HG03097 (cell line): ENCODE results near the gene ZNF326.
A peak's percentile ranks its signal among the peaks of the same experiment; 100 is the strongest.

Experiments used
- ATAC-seq: cut with Tn5 transposase; IDR thresholded peaks from one replicate; pipeline ENCODE4 v1.9.1; 2021; ENCODE audit not compliant: unreplicated experiment, low FRiP score

ZNF326 gene, protein sequence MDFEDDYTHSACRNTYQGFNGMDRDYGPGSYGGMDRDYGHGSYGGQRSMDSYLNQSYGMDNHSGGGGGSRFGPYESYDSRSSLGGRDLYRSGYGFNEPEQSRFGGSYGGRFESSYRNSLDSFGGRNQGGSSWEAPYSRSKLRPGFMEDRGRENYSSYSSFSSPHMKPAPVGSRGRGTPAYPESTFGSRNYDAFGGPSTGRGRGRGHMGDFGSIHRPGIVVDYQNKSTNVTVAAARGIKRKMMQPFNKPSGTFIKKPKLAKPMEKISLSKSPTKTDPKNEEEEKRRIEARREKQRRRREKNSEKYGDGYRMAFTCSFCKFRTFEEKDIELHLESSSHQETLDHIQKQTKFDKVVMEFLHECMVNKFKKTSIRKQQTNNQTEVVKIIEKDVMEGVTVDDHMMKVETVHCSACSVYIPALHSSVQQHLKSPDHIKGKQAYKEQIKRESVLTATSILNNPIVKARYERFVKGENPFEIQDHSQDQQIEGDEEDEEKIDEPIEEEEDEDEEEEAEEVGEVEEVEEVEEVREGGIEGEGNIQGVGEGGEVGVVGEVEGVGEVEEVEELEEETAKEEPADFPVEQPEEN

DNA sequence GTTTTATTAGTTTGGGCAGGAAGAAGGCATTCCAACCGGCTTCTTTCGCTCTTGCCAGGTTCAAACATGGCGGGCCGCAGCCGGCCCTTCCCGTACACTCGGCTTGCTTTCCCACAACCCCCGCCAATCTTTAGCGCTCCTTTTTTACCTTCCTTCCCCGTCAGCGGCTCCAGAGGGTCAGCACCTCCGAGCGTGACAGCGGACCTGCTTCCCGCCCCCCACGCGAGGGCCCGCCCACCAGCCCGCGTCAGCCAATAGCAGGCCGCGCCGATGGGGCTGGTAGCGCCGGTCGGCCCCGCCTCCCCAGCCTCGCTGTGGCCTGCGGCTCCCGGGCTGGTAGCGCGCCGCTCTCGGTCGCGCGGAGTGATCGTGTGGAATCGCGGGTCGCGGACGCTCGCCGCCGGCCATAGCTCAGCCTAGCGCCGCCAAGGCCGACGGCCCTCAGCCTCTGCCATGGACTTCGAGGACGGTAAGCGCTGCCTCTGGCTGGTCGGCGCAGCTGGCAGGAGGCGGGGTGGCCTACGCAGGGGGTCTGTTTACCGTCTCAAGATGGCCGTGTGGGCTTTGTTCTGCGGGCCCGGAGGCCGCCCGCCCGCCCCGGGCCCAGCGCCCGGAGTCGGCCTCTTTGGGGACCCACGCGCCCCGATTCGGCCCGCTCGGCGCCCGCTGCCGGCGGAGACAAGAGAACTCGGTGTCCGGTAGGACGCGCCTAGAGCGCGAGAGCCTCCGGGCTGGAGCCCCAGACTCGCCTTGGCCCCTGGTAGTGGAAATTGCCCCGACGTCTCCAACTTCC, at the start of gene ZNF326:
Gene ZNF326 (plus strand): TSS at position 306 of the 793 bp plus-strand sequence. CDS start 148 bp downstream, at position 454.
- peak; percentile 95 for ATAC-seq

DNA sequence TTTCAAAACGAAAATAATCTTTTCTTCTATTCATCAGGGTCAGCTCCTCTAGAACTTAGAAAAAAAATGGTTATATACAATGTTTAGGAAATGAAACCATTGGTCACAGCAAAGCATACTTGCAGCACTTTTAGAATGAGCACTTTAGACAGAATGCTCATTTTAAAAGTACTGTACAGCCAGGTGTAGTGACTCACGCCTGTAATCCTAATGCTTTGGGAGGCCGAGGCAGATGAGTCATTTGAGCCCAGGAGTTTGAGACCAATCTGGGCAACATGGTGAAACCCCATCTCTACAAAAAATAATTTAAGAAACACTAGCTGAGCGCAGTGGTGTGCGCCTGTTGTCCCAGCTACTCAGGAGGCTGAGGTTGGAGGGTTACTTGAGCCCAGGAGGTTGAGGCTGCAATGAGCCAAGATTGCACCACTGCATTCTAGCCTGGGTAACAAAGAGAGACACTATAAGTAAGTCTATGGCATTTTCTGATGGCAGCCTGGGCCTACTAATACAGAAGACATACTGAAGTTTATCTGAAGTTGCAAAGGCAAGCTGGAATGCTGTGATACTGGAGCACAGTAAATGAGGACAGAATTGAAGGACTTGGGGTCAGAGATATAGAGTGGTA, 48.9 kb upstream of the ZNF326 start:
- peak; percentile 73 for ATAC-seq

DNA sequence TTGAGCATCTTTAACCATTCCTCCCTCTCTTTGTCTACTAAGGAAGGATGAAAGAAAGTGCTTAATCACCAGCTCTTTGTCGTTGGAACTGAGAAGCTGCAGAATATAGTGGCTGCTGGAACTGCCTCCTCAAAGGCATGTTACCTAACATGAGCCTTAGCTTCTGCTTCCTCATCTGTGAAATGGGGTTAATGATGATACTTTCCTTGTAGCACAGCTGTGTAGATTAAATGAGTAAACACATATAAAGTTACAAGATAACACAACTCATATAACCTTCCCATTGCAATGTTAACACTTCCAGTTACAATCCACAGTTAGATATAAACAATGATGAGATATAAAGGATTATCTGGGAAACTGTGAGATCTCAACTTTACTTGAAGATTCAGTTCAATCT, 48.4 kb upstream of the ZNF326 start:
- ATAC-seq: no peak

DNA sequence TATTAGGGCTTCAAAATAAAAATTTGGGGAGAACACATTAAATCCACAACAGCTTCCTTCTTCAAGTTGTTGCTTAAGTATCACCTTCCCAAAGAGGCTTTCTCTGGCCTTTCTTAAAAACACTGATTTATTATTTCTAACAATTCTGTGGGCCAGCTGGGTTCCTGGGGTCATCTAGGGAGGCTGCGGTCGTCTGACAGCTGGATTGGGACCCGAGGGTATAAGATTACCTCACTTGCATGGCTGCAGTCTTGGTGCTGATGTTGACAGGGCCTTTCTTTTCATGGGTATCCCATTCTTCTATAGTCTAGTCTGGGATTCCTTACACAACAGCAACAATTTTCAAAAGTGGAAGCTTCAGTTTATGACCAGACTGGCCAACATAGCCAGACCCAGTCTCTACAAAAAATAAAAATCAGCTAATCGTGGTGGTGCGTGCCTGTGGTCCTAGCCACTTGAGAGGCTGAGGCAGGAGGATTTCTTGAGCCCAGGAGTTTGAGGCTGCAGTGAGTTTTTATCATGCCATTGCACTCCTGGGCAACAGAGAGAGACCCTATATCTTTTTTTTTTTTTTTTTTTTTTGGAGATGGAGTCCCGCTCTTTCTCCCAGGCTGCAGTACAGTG, 46.1 kb upstream of the ZNF326 start:
- ATAC-seq: no peak

DNA sequence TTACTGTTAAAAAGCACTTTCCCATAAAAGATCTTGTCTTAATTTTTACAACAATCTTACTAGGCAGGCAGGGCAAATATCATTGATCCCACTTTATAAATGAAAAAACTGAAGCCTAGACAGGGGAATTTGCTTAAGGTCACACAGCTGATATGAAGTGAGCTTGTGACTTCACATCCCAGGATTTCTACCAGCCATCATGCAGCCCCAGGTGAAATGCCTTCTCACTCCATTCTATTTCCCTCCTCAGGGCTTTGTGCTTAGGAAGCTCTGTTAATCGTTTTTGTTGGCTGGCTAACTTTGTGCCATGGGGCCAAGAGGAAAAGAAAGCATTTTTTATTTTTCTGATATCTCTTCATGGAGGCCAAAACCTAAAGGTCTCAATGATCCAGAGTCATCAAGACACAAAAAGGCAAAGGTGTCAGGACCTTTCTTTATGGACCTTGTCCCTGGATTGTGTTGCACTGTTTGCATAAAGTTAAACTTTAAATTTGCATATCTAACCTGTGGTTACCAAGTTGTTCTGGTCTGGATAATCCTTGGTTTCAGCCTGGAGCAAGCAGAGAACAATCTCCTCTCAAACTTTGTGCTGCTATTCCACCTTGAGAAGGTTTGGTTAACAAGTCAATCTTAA, 44.8 kb upstream of the ZNF326 start:
- no peak for ATAC-seq

DNA sequence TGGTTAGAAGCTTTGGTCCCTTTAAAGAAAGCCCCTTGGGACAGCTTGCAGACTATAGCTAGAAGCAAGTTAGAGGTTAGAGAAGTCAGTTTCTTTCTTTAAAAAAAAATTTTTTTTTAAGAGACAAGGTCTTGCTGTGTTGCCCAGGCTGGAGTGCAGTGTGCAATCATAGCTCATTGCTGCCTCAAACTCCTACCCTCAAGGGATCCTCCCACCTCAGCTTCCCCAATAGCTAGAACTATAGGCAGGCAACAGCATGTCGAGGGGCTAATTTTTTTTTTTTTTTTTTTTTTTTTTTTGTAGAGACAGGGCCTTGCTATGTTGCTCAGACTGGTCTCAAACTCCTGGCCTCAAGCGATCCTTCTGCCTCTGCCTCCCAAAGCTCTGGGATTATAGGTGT, 44.2 kb upstream of the ZNF326 start:
- ATAC-seq: no peak

DNA sequence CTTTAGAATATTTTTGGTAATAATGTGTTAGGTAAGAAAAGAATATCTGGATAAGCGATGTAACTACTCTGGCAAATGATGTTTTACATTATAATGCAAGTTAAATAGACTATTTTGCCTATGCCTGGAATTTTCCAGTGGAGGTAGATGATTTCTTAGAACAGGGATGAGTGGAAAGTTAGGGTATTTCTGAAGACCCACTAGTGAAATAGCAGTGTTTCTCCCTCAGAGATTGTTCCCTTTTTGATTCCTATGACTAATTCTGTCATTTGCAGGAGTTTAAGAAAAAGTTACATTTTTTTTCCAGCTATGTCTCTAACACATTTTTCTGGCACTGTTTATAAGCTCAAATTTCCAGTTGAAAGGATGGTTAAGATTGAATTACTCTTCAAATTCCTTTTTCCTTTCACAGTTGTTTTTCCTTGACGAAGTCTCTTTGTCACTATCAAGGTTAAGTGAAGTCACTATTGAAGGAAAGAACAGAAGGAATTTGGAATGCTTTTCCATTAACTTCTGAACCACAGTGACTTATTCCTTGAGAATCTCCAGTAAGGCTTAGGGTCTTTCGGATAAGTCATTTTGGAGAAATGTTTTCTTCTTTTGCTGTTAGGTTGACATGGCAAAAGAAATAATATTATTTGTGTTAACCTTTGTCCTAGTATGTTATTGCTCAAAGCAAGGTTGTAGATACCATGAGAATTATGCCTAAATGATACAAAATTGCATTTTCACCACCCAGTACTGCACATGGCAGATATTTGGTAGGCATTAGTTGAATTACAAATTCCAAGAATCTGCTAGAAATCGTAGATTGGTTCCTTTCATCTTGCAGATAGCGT, 42.9 kb upstream of the ZNF326 start:
- ATAC-seq: no peak

DNA sequence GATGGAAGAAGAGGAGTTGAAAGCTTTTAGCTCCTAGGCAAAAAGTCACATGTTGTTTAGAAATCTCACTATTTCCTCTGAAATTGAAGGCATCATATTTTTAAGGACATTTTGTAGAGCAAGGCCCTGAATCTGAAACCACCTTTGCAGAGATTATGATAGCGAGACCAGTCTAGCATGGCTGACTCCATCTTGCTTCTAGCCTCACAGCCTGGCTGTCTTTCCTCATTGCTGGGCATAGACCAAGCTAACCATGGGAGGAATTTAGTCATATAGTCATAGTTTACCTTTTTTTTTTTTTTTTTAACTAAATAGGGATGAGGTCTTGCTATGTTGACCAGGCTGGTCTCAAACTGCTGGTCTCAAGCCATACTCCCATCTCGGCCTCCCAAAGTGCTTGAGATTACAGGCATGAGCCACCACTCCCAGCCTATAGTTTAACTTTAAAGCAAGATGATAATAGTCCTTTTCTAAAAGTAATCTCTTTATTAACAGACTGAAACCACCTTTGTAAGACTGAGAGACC, 42.2 kb upstream of the ZNF326 start:
- ATAC-seq: no peak

DNA sequence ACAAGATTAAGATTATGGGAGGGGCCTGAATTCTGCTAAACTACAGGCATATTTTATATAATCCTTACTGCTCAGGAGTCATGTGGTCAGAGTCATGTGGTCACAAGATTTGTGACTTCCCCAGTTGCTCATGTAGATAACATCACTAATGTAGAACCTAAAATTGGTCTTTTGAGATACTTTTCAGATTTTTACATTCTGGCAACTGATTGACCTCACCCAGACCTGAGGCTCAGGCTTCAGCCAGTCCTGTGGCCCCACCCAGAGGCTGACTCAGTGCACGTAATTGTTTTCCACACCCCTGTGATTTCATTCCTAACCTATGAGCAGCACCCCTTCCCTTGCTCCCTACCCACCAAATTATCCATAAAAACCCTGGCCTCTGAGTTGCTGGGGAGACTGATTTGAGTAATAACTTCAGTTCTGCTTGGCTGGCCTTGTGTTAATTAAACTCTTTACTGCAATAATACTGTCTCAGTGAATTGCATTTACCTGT, 41.7 kb upstream of the ZNF326 start:
- peak; percentile 55 for ATAC-seq

DNA sequence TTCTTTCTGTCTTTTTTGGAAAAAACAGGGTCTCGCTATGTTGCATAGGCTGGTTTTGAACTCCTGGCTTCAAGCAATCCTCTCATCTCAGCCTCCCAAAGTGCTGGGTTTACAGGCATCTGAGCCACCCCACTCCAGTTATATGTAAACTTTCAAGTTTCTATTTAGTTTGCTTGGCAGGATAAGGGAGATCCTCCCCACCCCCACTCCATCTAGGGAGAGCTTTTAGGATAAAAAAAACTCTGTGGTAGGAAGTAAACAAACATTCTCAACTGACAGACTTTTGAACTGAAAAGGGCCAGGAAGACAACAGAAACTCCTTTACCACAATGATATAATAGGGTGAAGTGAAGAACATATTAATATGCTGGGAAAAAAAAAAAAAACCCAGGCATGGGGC, 41.0 kb upstream of the ZNF326 start:
- ATAC-seq: no peak

DNA sequence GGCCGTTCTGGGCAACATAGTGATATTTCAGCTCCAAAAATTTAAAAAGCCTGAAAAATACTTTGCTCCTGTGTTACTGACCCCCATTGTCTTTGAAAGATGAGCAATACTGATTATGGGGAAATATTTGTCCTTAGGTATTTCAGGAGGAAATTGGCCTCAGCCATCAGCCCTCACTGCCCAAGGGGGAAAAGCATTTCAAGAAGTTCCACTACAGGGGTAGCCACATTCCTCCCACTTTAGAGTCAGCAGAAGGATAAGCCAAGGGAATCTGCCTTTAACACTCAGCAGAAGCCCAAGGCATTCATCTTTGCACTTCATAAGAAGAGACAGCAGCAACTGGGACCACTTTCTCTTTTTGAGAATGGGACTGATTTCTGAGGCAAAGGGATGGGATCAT, 40.5 kb upstream of the ZNF326 start:
- no peak for ATAC-seq

DNA sequence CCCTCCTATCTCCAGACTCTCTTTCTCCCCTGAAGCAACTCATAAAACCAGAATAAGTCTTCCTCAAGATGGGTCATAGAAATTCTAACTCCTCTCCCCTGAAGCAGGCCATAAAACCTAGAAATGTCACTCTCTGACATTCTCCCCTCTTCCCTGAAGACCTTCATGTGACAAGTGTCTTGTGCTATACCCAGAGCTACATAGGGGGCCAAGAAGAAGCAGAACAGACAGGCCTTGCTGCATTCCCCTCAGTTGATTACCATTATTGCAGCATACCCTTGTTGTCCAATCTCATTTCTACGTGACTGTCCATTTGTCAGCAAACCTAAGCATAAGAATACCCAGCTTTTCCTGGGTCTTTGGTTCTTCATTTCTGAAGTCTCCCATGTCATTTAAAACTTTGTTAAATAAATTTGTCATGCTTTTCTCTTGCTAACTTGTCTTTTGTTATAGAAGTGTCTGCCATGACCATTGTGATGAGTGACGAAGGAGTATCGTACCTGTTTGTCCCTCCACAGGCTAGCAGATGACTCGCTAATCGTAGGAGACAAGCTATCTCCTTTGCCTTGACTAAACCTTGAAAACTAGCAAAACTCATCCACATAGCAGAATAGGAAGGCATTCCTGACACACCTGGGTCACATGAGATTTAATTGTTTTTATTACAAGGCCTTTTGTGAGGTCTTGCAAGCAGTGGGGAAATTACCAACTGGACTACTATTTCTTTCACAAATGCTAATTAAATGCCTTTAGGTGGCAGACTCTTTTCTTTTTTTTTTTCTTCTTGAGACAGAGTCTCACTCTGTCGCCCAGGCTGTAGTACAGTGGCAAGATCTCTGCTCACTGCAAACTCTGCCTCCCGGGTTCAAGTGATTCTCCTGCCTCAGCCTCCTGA, 39.4 kb upstream of the ZNF326 start:
- no peak for ATAC-seq

DNA sequence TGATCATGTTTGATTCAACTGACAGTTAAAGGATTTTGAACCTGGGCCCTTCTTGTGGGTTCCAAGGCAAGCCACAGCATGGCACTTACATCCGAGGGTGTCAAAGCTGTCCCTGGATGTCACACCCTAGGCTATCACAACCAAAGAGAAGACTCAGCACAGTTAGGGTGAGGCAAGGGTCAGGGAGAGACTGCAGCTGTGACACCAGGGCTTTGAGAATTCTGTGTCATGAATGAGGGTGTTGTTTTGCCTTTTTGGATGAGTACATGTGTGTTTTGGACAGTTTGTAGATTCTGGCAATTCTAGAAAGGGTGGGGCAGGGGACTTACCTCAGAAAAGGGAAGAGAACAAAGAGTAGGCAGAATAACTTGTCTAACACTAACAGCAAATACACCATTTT, 37.8 kb upstream of the ZNF326 start:
- ATAC-seq: no peak

DNA sequence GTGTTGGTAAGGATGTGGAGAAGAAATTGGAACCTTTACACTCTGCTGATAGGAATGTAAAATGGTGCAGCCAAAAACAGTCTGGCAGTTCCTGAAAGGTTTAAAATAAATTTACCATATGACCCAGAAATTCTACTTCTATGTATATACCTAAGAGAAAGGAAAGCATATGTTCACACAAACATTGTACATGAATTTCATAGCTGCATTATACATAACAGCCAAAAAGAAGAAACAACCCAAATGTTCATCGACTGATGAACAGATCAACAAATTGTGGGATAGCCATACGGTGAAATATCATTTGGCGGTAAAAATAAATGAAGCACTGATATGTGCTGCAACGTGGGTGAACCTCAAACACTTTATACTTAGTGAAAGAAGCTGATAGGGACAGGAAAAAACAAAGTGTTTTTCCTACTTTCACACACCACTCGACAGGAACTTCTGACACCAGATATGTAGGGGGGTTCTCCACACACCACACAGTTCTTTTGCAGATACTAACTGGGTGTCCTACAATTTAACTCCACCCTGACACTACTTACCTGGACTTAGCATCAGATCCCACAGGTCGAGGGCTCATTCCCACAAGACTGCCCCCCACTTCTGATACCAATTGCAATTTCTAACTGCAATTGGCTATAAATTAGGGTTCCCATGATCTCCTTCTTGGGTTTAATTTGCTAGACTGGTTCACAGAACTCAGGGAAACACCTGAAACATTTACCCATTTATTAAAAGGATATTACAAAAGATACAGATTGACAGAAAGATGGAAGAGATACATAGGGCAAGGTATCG, 35.9 kb upstream of the ZNF326 start:
- no peak for ATAC-seq

DNA sequence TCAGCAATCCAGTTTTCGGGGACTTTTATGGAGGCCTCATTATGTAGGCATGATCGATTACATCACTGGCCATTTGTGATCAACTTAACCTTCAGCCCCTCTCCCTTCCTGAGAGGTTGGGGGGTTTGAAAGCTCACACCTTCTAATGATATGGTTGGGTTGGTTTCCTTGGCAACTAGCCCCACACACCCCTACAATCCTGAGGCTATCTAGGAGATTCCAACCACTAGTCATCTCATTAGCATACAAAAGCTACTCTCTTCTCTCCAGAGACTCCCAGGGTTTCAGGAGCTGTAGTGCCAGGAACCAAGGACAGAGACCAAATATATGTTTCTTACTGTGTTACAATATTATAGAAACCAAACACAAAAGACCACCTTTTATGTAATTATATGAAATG, 35.2 kb upstream of the ZNF326 start:
- no peak for ATAC-seq

DNA sequence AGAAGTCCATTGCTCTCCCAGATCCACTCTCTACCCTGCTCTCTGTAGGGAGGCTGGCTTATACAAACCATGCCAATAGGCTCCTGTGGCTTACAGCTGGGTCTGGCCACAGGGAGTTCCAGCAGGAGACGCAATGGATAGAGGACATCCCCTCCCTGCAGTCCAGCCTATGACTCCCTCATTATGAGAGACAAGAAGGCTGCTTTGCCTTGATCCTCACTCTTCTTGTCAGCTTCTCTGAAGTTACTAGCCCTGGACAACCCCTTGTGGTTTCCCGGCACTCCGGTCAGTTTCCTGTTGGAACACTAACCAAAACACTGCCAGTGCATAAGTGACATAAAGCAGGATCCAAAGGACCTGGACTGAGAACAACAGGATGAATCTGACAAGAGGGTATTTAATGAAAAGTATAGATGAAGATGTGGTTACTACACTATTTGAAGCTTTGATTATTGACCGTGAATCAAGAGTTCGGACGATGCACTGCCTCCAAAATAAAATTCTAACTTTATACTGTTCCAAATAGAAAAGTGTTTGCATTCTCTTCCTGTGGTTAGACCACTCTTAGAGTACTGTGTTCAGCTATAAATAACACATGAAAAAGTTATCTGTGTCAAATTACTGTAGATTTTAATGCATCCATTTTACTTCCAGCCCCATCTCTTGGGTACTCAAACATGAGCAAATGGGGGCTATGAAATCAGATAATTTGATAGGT, 32.7 kb upstream of the ZNF326 start:
- ATAC-seq: no peak

DNA sequence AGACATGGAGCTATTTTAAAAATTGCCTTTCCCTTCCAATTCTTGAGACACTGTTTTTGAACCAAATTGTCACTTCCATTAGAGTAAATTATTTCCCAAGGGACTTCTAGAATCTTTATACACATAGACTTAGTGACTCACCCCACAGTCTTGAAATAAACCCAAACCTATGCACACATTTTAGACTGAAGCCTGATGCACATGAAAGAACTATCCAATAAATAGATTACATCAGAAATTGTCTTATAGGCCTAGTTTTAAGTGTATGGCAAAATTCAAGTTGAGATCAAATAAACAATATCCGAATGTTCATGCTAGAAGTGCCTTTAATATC, 32.2 kb upstream of the ZNF326 start:
- no peak for ATAC-seq
